ENCODE measurements around the gene MAD2L2.

DNA sequence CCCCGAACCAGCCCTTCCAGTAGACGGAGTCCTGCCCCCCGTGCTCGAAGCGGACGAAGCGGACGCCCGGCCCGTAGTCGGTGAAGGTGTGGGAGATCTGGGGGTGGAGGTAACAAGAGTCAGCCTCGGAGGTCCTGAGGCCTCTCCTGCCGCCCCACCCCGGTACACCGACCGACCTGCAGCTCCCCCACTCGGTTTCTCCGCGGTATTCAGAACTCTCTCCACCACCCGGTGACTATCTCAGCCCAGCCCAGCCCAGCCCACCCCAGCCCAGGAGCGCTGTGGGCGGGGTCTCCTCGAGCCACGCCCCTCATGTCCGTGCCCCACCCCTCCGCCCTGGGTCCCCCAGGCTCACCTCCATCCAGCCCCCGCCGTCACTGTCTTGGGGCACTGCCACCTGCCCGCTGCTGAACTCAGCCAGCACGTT is 32.2 kb downstream of the MAD2L2 start:
- TF ChIP-seq, protein P1, sequence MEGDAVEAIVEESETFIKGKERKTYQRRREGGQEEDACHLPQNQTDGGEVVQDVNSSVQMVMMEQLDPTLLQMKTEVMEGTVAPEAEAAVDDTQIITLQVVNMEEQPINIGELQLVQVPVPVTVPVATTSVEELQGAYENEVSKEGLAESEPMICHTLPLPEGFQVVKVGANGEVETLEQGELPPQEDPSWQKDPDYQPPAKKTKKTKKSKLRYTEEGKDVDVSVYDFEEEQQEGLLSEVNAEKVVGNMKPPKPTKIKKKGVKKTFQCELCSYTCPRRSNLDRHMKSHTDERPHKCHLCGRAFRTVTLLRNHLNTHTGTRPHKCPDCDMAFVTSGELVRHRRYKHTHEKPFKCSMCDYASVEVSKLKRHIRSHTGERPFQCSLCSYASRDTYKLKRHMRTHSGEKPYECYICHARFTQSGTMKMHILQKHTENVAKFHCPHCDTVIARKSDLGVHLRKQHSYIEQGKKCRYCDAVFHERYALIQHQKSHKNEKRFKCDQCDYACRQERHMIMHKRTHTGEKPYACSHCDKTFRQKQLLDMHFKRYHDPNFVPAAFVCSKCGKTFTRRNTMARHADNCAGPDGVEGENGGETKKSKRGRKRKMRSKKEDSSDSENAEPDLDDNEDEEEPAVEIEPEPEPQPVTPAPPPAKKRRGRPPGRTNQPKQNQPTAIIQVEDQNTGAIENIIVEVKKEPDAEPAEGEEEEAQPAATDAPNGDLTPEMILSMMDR (IDR thresholded peaks at IDR 0.05), result no peak
- TF ChIP-seq POLR2A (IDR thresholded peaks at IDR 0.05), result no peak
- no peak for TF ChIP-seq POLR2AphosphoS5 (IDR thresholded peaks at IDR 0.05)

Measured in upper lobe of left lung (tissue), 4 donors.